22Rv1 (cell line): ENCODE data around the gene GSTO2.
"Not testable (repeated sequence)": the region's sequence is repeated elsewhere in the genome, so short reads cannot be mapped to it uniquely, and the experiment has no call there.

Source experiments
- H3K27ac ChIP-seq: fragments of 450-650 bp; 2 replicates; pipeline ENCODE4 v1.5.1; 2017
- CTCF ChIP-seq: fragments of 450-650 bp; IDR thresholded peaks from 2 replicates; pipeline ENCODE4 v1.5.1; 2017; ENCODE audit warnings: mild to moderate bottlenecking
- ZFX ChIP-seq: fragments of 450-650 bp; IDR thresholded peaks from 2 replicates; pipeline ENCODE4 v1.6.1; 2017; ENCODE audit warnings: antibody characterized with exemption, borderline replicate concordance

Gene GSTO2

GRCh38 chr10:104246976-104247375 lies 22.0 kb upstream of the GSTO2 start:
- TF ChIP-seq CTCF (no peak), ZFX (no peak)
- H3K27ac ChIP-seq: no peak overlapping the region

DNA sequence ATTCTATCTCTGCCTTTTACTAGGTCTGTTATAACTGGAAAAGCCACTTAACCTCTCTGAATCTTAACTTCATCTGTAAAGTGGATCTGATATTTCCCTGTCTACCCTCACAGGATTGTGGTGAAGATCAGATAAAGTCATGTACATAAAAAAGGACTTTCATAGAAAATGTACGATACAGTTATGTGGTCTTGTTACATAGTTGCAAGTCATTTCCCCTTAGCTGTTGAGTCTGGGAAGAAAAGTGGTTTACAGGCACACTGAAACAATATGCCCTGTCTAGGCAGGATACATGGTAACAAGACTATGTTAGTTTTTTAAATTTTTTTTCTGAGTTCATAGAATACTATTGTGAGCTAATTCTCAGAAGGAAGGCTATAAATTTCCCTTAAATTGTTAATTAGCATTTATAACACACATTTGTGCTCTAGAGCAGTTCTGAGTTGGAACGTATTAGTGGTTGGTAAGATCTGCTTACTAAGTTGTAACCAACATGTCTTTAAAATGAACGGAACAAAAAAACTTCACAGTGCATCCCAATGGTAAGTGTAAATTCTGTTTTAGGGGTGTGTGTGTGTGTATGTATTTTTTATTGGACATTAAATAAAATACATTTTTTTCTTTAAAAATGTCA lies 21.4 kb upstream of the GSTO2 start:
- no peak overlapping the region for H3K27ac ChIP-seq
- no peak for TF ChIP-seq CTCF
- no peak for TF ChIP-seq ZFX

DNA sequence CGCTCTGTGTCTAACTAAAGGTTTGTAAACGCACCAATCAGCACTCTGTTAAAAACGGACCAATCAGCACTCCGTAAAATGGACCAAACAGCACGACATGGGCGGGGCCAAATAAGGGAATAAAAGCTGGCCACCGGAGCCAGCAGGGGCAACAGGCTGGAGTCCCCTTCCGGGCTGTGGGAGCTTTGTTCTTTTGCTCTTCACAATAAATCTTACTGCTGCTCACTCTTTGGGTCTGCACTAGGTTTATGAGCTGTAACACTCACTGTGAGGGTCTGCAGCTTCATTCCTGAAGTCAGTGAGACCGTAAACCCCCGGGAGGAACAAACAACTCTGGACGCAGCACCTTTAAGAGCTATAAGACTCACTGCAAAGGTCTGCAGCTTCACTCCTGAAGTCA lies 20.1 kb upstream of the GSTO2 start:
- H3K27ac ChIP-seq: not testable (repeated sequence)

GRCh38 chr10:104250371-104250770 lies 18.6 kb upstream of the GSTO2 start:
- H3K27ac ChIP-seq: no peak overlapping the region

GRCh38 chr10:104251443-104251842 lies 17.5 kb upstream of the GSTO2 start:
- H3K27ac ChIP-seq: no peak overlapping the region
- TF ChIP-seq ZFX: no peak
- no peak for TF ChIP-seq CTCF

More at GRCh38 chr10:104250371-104250770, 18.6 kb upstream of the GSTO2 start:
- TF ChIP-seq CTCF (no peak), ZFX (no peak)

DNA sequence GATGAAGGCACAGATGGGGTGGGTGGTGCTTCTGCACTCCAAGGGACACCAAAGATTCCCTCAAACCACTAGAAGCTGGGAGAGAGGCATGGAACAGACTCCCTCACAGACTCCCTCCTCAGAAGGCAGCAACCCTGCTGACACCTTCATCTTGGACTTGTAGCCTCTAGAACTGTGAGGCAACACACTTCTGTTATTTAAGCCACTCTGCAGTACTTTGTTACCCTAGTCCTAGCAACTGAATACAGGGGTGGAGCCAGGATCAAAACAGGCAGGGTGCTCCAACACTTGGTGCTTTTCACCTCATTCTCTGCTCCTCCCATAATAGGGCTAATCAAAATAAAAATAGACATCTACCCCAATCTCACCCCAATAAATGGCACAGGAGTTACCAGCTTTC lies 16.6 kb upstream of the GSTO2 start:
- H3K27ac ChIP-seq: no peak overlapping the region
- TF ChIP-seq ZFX (no peak), CTCF (no peak)

DNA sequence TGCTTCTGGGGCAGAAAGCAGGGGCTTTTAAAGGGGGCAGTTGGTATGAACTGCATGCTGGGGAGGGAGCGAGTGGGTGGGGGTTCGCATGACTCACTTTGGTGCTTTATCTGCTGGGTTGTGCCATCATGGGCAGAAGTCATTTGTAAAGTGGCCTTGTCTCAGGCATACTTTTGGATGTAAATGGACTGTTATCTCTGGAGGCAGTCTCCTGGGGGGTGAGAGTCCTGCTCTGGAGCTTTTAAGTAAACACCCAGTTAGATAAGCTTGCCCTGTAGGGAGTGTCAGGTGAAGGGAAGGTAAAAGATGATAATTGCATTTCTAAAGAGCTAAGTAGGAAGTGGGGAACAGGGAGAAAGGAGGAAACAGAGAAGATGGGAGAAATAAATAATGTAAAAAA lies 15.9 kb upstream of the GSTO2 start:
- H3K27ac ChIP-seq: no peak overlapping the region
- TF ChIP-seq ZFX (no peak), CTCF (no peak)
